Gastroesophageal sphincter (tissue), 3 donors: ENCODE results near the gene AK2.

ENCODE experiments used
- EP300 ChIP-seq: sonication (generic); formaldehyde crosslinking; IDR thresholded peaks from one replicate; pipeline ENCODE4 v1.6.1; 2017; ENCODE audit warnings: antibody characterized with exemption, mild to moderate bottlenecking
- POLR2A ChIP-seq, 2 donors: fragments of 450-650 bp; IDR thresholded peaks; one replicate each; pipeline ENCODE4 v1.6.1; 2017; ENCODE audit warnings: antibody characterized with exemption in 2 of 2, mild to moderate bottlenecking in 2 of 2, moderate library complexity in 1 of 2
- POLR2AphosphoS5 ChIP-seq: sonication (generic); formaldehyde crosslinking; IDR thresholded peaks from one replicate; pipeline ENCODE4 v1.6.1; 2017; ENCODE audit warnings: antibody characterized with exemption
- TF ChIP-seq, protein P1 (sequence below), 4 experiments: fragments of 200-600 bp in 2 of 4; fragments of 450-650 bp in 2 of 4; sonication (generic) in 1 of 4; IDR thresholded peaks; one replicate each; pipeline ENCODE4 v1.5.1; 2017 to 2019; ENCODE audit warnings: antibody characterized with exemption in 4 of 4, mild to moderate bottlenecking in 2 of 4, moderate library complexity in 2 of 4

GRCh38 chr1:33003657-33004056 is 33.0 kb downstream of the AK2 start:
- TF ChIP-seq, protein P1, sequence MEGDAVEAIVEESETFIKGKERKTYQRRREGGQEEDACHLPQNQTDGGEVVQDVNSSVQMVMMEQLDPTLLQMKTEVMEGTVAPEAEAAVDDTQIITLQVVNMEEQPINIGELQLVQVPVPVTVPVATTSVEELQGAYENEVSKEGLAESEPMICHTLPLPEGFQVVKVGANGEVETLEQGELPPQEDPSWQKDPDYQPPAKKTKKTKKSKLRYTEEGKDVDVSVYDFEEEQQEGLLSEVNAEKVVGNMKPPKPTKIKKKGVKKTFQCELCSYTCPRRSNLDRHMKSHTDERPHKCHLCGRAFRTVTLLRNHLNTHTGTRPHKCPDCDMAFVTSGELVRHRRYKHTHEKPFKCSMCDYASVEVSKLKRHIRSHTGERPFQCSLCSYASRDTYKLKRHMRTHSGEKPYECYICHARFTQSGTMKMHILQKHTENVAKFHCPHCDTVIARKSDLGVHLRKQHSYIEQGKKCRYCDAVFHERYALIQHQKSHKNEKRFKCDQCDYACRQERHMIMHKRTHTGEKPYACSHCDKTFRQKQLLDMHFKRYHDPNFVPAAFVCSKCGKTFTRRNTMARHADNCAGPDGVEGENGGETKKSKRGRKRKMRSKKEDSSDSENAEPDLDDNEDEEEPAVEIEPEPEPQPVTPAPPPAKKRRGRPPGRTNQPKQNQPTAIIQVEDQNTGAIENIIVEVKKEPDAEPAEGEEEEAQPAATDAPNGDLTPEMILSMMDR (IDR thresholded peaks at IDR 0.05) = no peak
- TF ChIP-seq POLR2A (IDR thresholded peaks at IDR 0.05) (no peak), EP300 (no peak), POLR2AphosphoS5 (no peak)
